ENCODE results near the gene SOX5. TPM values are rescaled to one million over a fixed set of nuclear protein-coding genes. Genes with fewer than 3 reads are reported as not detected.

The SOX5 gene
- total and polyA plus RNA-seq, 2 experiments from 2014 or later, result 1.0 to 4.7 TPM

DNA sequence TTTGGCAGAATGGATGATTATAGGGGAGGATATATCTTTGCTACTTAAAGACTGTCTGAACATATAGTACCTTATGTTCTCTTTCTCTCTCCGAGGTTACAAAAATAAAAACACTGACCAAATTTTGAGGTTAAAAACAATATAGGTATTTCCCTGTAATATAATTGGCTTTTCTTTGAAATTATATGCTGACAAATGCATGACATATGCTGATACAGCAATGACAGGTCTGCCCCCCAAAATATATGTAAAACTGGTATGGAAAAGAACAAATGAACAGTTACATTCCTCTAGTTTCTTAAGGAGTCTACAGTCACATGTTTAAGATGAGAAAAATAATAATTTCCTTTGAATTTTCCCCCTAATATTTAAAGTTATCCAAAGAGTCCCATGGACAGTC is 405.7 kb downstream of the SOX5 start:
- Mint-ChIP-seq H3K9me3 (no peaks in the 10 kb centered on the region), H3K36me3 (ENCODE audit: low read depth) (no peaks in the 10 kb centered on the region), H3K27me3 (ENCODE audit: insufficient read depth, low read depth, poor library complexity) (no peaks in the 10 kb centered on the region), H3K27ac (peak overlapping the region; percentile 24; the same call in 1 of the 2 replicates), H3K4me1 (no peaks in the 10 kb centered on the region; the same call in 2 of the 3 replicates), H3K4me3 (no peak overlapping the region)
- no peaks in the 10 kb centered on the region for H3K36me3 ChIP-seq (ENCODE audit: insufficient read depth)
- H3K9me2 ChIP-seq (ENCODE audit: insufficient read depth), result no peaks in the 10 kb centered on the region
- H3K4me2 ChIP-seq, result no peak overlapping the region
- no peak overlapping the region for H3K4me3 ChIP-seq
- H3K4me1 ChIP-seq (ENCODE audit: insufficient read depth), result no peaks in the 10 kb centered on the region; the same call in 1 of the 2 replicates
- H4K20me1 ChIP-seq (replicated peaks; ENCODE audit: insufficient read depth), result no peaks in the 10 kb centered on the region
- no peaks in the 10 kb centered on the region for H3F3A ChIP-seq (replicated peaks; ENCODE audit: low read depth)
- H3K79me2 ChIP-seq (replicated peaks; ENCODE audit: insufficient read depth), result no peaks in the 10 kb centered on the region
- TF ChIP-seq EZH2phosphoT487 (IDR thresholded peaks at IDR 0.05; ENCODE audit: unreplicated experiment) (no peak), ZNF331 (CRISPR knock-in tag; IDR thresholded peaks at IDR 0.05; ENCODE audit: low read depth) (no peak), POLR2AphosphoS5 (IDR thresholded peaks at IDR 0.05; ENCODE audit: low read depth) (no peak), ZNF114 (CRISPR knock-in tag; IDR thresholded peaks at IDR 0.05) (no peak), CREB1 (CRISPR knock-in tag; IDR thresholded peaks at IDR 0.05; ENCODE audit: low read depth) (no peak), EZH2 (IDR thresholded peaks at IDR 0.05; ENCODE audit: low read depth, unreplicated experiment) (no peak), STAT1 (IDR thresholded peaks at IDR 0.05; ENCODE audit: unreplicated experiment) (no peak), NANOG (IDR thresholded peaks at IDR 0.05; ENCODE audit: borderline replicate concordance) (no peak), JUNB (IDR thresholded peaks at IDR 0.05; ENCODE audit: unreplicated experiment) (no peak), REST (IDR thresholded peaks at IDR 0.05; ENCODE audit: unreplicated experiment) (no peak)
- TF ChIP-seq, protein P1, sequence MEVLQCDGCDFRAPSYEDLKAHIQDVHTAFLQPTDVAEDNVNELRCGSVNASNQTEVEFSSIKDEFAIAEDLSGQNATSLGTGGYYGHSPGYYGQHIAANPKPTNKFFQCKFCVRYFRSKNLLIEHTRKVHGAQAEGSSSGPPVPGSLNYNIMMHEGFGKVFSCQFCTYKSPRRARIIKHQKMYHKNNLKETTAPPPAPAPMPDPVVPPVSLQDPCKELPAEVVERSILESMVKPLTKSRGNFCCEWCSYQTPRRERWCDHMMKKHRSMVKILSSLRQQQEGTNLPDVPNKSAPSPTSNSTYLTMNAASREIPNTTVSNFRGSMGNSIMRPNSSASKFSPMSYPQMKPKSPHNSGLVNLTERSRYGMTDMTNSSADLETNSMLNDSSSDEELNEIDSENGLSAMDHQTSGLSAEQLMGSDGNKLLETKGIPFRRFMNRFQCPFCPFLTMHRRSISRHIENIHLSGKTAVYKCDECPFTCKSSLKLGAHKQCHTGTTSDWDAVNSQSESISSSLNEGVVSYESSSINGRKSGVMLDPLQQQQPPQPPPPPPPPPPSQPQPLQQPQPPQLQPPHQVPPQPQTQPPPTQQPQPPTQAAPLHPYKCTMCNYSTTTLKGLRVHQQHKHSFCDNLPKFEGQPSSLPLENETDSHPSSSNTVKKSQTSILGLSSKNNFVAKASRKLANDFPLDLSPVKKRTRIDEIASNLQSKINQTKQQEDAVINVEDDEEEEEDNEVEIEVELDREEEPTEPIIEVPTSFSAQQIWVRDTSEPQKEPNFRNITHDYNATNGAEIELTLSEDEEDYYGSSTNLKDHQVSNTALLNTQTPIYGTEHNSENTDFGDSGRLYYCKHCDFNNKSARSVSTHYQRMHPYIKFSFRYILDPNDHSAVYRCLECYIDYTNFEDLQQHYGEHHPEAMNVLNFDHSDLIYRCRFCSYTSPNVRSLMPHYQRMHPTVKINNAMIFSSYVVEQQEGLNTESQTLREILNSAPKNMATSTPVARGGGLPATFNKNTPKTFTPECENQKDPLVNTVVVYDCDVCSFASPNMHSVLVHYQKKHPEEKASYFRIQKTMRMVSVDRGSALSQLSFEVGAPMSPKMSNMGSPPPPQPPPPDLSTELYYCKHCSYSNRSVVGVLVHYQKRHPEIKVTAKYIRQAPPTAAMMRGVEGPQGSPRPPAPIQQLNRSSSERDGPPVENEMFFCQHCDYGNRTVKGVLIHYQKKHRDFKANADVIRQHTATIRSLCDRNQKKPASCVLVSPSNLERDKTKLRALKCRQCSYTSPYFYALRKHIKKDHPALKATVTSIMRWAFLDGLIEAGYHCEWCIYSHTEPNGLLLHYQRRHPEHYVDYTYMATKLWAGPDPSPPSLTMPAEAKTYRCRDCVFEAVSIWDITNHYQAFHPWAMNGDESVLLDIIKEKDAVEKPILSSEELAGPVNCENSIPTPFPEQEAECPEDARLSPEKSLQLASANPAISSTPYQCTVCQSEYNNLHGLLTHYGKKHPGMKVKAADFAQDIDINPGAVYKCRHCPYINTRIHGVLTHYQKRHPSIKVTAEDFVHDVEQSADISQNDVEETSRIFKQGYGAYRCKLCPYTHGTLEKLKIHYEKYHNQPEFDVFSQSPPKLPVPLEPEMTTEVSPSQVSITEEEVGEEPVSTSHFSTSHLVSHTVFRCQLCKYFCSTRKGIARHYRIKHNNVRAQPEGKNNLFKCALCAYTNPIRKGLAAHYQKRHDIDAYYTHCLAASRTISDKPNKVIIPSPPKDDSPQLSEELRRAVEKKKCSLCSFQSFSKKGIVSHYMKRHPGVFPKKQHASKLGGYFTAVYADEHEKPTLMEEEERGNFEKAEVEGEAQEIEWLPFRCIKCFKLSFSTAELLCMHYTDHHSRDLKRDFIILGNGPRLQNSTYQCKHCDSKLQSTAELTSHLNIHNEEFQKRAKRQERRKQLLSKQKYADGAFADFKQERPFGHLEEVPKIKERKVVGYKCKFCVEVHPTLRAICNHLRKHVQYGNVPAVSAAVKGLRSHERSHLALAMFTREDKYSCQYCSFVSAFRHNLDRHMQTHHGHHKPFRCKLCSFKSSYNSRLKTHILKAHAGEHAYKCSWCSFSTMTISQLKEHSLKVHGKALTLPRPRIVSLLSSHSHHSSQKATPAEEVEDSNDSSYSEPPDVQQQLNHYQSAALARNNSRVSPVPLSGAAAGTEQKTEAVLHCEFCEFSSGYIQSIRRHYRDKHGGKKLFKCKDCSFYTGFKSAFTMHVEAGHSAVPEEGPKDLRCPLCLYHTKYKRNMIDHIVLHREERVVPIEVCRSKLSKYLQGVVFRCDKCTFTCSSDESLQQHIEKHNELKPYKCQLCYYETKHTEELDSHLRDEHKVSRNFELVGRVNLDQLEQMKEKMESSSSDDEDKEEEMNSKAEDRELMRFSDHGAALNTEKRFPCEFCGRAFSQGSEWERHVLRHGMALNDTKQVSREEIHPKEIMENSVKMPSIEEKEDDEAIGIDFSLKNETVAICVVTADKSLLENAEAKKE (CRISPR knock-in tag; IDR thresholded peaks at IDR 0.05), result no peak
- TF ChIP-seq, protein P2, sequence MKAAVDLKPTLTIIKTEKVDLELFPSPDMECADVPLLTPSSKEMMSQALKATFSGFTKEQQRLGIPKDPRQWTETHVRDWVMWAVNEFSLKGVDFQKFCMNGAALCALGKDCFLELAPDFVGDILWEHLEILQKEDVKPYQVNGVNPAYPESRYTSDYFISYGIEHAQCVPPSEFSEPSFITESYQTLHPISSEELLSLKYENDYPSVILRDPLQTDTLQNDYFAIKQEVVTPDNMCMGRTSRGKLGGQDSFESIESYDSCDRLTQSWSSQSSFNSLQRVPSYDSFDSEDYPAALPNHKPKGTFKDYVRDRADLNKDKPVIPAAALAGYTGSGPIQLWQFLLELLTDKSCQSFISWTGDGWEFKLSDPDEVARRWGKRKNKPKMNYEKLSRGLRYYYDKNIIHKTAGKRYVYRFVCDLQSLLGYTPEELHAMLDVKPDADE (IDR thresholded peaks at IDR 0.05), result no peak
- TF ChIP-seq, protein P3, sequence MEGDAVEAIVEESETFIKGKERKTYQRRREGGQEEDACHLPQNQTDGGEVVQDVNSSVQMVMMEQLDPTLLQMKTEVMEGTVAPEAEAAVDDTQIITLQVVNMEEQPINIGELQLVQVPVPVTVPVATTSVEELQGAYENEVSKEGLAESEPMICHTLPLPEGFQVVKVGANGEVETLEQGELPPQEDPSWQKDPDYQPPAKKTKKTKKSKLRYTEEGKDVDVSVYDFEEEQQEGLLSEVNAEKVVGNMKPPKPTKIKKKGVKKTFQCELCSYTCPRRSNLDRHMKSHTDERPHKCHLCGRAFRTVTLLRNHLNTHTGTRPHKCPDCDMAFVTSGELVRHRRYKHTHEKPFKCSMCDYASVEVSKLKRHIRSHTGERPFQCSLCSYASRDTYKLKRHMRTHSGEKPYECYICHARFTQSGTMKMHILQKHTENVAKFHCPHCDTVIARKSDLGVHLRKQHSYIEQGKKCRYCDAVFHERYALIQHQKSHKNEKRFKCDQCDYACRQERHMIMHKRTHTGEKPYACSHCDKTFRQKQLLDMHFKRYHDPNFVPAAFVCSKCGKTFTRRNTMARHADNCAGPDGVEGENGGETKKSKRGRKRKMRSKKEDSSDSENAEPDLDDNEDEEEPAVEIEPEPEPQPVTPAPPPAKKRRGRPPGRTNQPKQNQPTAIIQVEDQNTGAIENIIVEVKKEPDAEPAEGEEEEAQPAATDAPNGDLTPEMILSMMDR (conservative IDR thresholded peaks at IDR 0.05; ENCODE audit: low read depth in 2 of 2), result no peak
- no peak overlapping the region for H2AFZ ChIP-seq
- no peaks in the 10 kb centered on the region for H3K27me3 ChIP-seq (ENCODE audit: insufficient read depth)
- DNase-seq (ENCODE audit: low spot score), result no peak
- H3K27ac ChIP-seq (ENCODE audit: low read depth), result no peak overlapping the region
- ATAC-seq, result no peak
